ENCODE data around the gene SYNJ2. TPM values are rescaled to one million over a fixed set of nuclear protein-coding genes. Genes with fewer than 3 reads are reported as not detected.

SYNJ2 gene
- total and polyA plus RNA-seq, 7 donors: 2.6 to 30.2 (median 6.1) TPM

- H3K4me3 ChIP-seq: no peak overlapping the region
- no peaks in the 10 kb centered on the region for H3K36me3 ChIP-seq (ENCODE audit: insufficient read depth in 1 of 2, low read depth in 1 of 2)
- ATAC-seq (no peak), DNase-seq (no peak)
- no peaks in the 10 kb centered on the region for H3K27me3 ChIP-seq (ENCODE audit: insufficient read depth in 3 of 3, low read length in 2 of 3)
- no peak for TF ChIP-seq CTCF (IDR thresholded peaks at IDR 0.05)
- intact Hi-C loops (cut with DNase I): no loop called here
- H3K27ac ChIP-seq: no peak overlapping the region
- WGBS, 3 donors: 89 to 96% (median 89%) methylated on average over 6 of the region's 6 CpGs
- H3K4me1 ChIP-seq: peaks cover 10% of the 10 kb centered on the region
- H3K9me3 ChIP-seq: no peaks in the 10 kb centered on the region
Measured at GRCh38 chr6:158020272-158020711, 38.6 kb downstream of the SYNJ2 start.

DNA sequence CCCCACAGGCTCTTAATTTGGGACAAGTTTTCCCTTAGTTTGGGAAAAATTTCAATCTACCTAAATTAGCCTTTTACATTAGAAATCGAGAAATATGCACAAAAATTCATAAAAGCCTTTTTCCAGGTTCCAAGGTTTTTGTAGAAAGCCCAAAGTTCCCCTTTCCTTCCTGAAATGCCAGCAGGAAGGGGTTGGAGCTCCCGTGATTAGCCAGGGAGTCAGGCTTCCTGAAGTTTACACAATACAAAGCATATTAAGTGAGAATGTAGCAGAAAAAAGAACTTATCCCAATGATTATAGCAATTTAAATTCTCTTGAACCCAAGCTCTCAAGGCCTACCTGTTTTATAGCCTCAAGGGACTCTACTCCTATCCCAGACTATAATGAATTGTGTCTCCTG is 39.1 kb downstream of the SYNJ2 start:
- intact Hi-C loops (cut with DNase I): no loop called here
- no peak for ATAC-seq

GRCh38 chr6:158021376-158021775 is 39.7 kb downstream of the SYNJ2 start:
- no peak for TF ChIP-seq CTCF (IDR thresholded peaks at IDR 0.05)
- no peaks in the 10 kb centered on the region for H3K9me3 ChIP-seq
- DNase-seq (no peak), ATAC-seq (no peak)
- no peaks in the 10 kb centered on the region for H3K36me3 ChIP-seq (ENCODE audit: insufficient read depth in 1 of 2, low read depth in 1 of 2)
- intact Hi-C loops (cut with DNase I): no loop called here
- H3K27me3 ChIP-seq (ENCODE audit: insufficient read depth in 3 of 3, low read length in 2 of 3): no peaks in the 10 kb centered on the region
- H3K4me3 ChIP-seq: no peak overlapping the region
- H3K4me1 ChIP-seq: peaks cover 17% of the 10 kb centered on the region
- 93 to 98% (median 96%) methylated on average over 4 of the region's 4 CpGs for WGBS, 3 donors
- no peak overlapping the region for H3K27ac ChIP-seq

More for the DNA sequence above, 39.1 kb downstream of the SYNJ2 start:
- Histone ChIP-seq H3K36me3 (ENCODE audit: insufficient read depth in 1 of 2, low read depth in 1 of 2) (no peaks in the 10 kb centered on the region), H3K27me3 (ENCODE audit: insufficient read depth in 3 of 3, low read length in 2 of 3) (no peaks in the 10 kb centered on the region), H3K9me3 (no peaks in the 10 kb centered on the region), H3K4me1 (peaks cover 11% of the 10 kb centered on the region), H3K27ac (no peak overlapping the region), H3K4me3 (no peak overlapping the region)
- DNase-seq: no peak
- 74 to 90% (median 85%) methylated on average over 2 of the region's 2 CpGs for WGBS, 3 donors
- TF ChIP-seq CTCF (IDR thresholded peaks at IDR 0.05): no peak

DNA sequence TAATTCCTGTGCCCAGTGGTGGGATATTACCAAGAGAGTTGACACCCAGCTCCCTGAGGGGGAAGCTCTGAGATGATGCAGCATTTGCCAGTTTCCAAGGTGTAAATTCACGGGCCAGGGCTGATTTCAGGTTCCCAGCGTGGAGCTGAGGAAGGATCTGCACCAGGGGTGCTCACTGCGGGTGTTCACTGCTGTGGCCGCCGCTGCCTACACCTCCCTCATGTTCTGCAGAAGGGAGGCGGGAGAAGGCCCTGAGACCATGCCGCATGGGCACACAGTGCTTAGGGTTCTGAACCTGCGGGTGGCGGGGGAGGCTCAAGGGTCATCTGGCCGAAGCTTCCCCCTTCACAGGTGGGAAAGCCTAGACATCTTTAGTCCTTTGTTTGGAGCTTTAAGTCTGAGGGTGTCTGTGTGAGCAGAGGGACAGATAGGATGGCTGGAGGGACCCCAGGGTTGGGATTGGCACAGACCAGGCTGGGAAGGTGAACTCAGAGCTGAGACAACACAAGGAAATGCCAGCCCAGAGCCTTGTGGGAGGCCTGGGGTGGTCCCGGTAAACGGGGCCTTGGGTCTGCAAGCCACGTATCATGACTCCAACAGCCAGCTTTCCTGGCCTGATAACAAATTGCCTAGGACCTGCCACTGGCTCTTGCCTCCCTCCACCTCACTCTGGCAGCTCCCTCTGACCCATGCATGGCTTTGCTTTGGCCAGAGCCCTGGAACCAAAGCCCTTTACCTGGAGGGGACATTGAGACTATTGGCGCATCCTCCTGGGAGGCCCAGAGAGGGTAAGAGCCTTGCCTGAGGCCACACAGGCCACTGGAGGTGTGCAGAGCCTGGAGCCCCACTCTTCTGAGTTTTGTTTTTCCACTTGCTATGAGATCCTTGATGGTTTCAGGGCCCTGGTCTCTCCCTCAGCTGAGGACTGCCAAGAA is 40.4 kb downstream of the SYNJ2 start:
- DNase-seq (no peak), ATAC-seq (no peak)
- intact Hi-C loops (cut with DNase I): no loop called here
- Histone ChIP-seq H3K27me3 (ENCODE audit: insufficient read depth in 3 of 3, low read length in 2 of 3) (no peaks in the 10 kb centered on the region), H3K27ac (no peak overlapping the region), H3K36me3 (ENCODE audit: insufficient read depth in 1 of 2, low read depth in 1 of 2) (no peaks in the 10 kb centered on the region), H3K4me1 (peaks cover 23% of the 10 kb centered on the region), H3K9me3 (no peaks in the 10 kb centered on the region), H3K4me3 (no peak overlapping the region)
- WGBS, 3 donors: 93 to 98% (median 95%) methylated on average over 14 of the region's 14 CpGs
- no peak for TF ChIP-seq CTCF (IDR thresholded peaks at IDR 0.05)
